Epithelial cell of esophagus (primary cell): ENCODE data around the gene G3BP1.
"Not testable (repeated sequence)": the region's sequence is repeated elsewhere in the genome, so short reads cannot be mapped to it uniquely, and the experiment has no call there.

Source experiments
- DNase-seq: peaks from one replicate; pipeline ENCODE4 v3.0.0; 2010; ENCODE audit warnings: low read depth
- H3K4me3 ChIP-seq: 2 replicates; pipeline ENCODE4 v1.5.1; 2011; ENCODE audit warnings: mild to moderate bottlenecking, low read length, control low read depth
- TF ChIP-seq, protein P1 (sequence below): IDR thresholded peaks from 2 replicates; pipeline ENCODE4 v1.5.1; 2011; ENCODE audit warnings: low read depth, mild to moderate bottlenecking, low read length, control low read depth, inconsistent platforms; ENCODE audit not compliant: insufficient read depth; ENCODE audit errors: missing control alignments

Gene G3BP1

GRCh38 chr5:151820271-151820670 lies 48.5 kb downstream of the G3BP1 start:
- DNase-seq = no peak
- TF ChIP-seq, protein P1, sequence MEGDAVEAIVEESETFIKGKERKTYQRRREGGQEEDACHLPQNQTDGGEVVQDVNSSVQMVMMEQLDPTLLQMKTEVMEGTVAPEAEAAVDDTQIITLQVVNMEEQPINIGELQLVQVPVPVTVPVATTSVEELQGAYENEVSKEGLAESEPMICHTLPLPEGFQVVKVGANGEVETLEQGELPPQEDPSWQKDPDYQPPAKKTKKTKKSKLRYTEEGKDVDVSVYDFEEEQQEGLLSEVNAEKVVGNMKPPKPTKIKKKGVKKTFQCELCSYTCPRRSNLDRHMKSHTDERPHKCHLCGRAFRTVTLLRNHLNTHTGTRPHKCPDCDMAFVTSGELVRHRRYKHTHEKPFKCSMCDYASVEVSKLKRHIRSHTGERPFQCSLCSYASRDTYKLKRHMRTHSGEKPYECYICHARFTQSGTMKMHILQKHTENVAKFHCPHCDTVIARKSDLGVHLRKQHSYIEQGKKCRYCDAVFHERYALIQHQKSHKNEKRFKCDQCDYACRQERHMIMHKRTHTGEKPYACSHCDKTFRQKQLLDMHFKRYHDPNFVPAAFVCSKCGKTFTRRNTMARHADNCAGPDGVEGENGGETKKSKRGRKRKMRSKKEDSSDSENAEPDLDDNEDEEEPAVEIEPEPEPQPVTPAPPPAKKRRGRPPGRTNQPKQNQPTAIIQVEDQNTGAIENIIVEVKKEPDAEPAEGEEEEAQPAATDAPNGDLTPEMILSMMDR = no peak
- H3K4me3 ChIP-seq = no peak overlapping the region

GRCh38 chr5:151820903-151821302 lies 49.1 kb downstream of the G3BP1 start:
- H3K4me3 ChIP-seq = no peak overlapping the region
- DNase-seq = no peak
- TF ChIP-seq, protein P1 = no peak

DNA sequence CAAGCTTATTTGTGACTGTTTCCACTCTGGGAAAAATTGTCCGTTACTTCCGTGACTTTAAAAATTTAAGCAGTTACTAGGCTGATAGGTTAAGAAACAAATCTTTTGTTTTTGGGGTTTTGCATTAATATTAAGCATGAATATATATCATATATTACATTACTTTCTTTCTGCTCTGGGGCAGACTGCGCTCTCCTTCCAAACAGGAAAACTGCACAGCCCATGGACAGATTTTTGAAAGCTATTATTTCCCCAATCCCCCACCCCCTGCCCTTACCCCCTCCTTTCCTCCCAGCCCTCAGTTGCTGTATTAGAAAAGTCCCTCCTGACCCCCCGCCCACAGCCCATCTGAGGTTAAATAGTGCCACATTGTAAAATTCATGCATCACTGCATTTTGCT lies 50.4 kb downstream of the G3BP1 start:
- TF ChIP-seq, protein P1 = no peak
- no peak overlapping the region for H3K4me3 ChIP-seq
- no peak for DNase-seq

DNA sequence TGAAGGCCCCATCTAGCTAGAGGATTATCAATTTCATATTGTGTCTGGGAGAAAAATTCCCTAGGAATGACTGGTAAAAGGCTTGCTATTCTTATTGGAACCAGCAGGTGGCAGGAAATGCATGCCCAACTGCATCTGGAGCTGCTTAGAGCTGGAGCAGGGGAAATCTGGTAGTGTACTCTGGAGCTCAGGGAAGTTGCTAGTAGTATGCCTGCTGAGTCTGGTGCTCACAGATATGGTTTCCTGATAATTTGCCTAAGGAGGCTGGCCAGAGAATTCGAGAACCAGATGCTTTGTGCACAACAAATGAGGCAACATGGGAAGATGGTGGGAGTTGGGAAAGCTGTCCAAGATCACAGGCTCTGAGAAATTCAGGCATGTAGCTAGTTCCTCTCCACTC lies 53.7 kb downstream of the G3BP1 start:
- DNase-seq = peak; percentile 65
- no peak overlapping the region for H3K4me3 ChIP-seq
- TF ChIP-seq, protein P1 = peak; percentile 93

DNA sequence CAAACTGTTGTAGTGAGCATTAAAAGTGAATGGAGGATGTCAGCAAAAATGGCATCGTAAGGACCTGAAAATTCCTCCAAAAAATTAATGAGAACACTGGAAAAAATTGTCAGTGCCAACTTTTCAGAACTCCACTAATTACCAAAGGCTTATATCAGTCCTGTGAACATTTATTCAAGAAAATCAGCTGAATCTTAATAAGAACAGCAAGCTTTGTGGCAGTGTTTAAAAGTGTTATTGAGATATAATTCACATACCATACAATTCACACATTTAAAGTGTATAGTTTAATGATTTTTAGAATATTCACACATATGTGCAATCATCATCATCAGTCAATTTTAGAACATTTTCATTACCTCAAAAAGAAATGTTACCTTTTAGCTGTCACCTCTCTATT lies 57.6 kb downstream of the G3BP1 start:
- TF ChIP-seq, protein P1 = no peak
- DNase-seq = no peak
- no peak overlapping the region for H3K4me3 ChIP-seq

DNA sequence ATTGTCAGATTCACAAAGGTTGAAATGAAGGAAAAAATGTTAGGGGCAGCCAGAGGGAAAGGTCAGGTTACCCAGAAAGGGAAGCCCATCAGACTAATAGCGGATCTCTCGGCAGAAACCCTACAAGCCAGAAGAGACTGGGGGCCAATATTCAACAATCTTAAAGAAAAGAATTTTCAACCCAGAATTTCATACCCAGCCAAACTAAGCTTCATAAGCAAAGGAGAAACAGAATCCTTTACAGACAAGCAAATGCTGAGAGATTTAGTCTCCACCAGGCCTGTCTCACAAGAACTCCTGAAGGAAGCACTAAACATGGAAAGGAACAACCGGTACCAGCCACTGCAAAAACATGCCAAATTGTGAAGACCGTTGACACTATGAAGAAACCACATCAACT lies 61.1 kb downstream of the G3BP1 start:
- not testable (repeated sequence) for H3K4me3 ChIP-seq

DNA sequence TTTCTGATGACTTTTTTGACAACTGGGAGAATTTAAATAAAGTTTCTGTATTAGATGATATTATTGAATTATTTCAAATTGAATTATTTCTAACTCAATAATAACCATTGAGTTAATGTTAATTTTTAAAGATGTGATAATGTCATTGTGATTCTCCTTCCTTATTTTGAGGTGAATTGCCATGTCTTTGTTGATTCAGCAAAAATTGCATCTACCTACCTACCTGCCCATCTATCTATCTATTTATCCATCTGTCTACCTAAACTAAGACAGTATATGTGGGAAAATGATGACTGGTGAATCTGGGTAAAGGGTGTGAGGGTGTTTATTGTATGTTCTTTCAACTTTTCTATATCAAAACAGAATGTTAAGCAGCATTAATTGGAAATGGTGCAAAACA lies 75.0 kb downstream of the G3BP1 start:
- H3K4me3 ChIP-seq = no peak overlapping the region
- TF ChIP-seq, protein P1 = no peak
- DNase-seq = no peak

More for the DNA sequence above, 61.1 kb downstream of the G3BP1 start:
- DNase-seq = not testable (repeated sequence)

DNA sequence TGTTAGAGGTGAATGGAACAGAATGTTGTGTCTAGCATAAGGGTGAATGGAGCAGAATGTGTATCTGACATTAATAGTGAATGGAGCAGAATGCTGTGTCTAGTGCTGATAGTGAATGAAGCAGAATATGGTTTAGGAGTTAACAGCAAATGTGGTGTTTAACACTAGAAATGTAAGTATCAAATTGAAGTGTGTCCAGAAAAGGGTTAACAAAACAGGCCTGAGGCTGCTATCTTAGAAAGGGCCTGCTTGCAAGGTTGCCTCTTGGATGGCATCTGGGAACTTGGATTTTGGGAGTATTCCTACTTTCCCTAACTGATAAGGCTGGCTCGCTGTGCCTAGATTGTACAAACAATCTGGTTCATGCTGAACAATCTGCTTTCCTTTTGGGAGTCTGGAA lies 76.1 kb downstream of the G3BP1 start:
- DNase-seq = no peak
- no peak overlapping the region for H3K4me3 ChIP-seq
- TF ChIP-seq, protein P1 = no peak
